Measurements from ENCODE around the gene GCH1. TPM values are rescaled to one million over a fixed set of nuclear protein-coding genes. Genes with fewer than 3 reads are reported as not detected.
"Not testable (repeated sequence)": the region's sequence is repeated elsewhere in the genome, so short reads cannot be mapped to it uniquely, and the experiment has no call there.

GCH1 gene
- polyA plus RNA-seq, 1 donor from 2014 or later = 4.9 TPM

DNA sequence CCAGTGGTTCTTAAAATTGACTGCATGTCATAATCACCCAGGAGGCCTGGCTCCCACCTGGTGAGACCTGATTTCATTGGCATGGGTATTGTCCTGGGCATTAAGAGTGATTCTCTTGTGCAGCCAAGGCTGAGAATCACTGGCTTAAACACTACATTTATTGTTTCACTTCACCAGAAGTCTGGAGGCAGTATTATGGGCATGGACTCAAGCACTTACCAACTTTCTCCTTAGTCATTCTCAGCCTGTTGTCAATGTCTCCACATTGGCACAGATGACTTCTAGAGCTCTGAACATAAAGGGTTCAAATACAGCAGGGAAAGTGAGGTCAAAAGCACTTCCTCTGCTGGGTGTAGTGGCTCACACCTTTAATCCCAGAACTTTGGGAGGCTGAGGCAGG is 25.6 kb upstream of the GCH1 start:
- H3K9me2 ChIP-seq (ENCODE audit: insufficient read depth, low read length) = no peaks in the 10 kb centered on the region
- no peaks in the 10 kb centered on the region for H3K27me3 ChIP-seq (ENCODE audit: insufficient read depth, low read depth, low read length)
- H3K4me2 ChIP-seq (ENCODE audit: low read length) = no peak overlapping the region
- no peaks in the 10 kb centered on the region for H3K9me3 ChIP-seq (ENCODE audit: low read length)
- no peak overlapping the region for H3K9ac ChIP-seq (ENCODE audit: low read length)
- H3K36me3 ChIP-seq (ENCODE audit: insufficient read depth, low read length) = no peaks in the 10 kb centered on the region
- no peak overlapping the region for H2AFZ ChIP-seq (ENCODE audit: low read depth, low read length)
- no peak overlapping the region for H3K4me3 ChIP-seq (ENCODE audit: low read length)
- no peak overlapping the region for H3K27ac ChIP-seq (ENCODE audit: low read length)
- no peaks in the 10 kb centered on the region for H3F3A ChIP-seq (ENCODE audit: insufficient read depth, low read length, poor library complexity, severe bottlenecking)
- H3K79me2 ChIP-seq (replicated peaks; ENCODE audit: insufficient read depth, low read length) = no peaks in the 10 kb centered on the region
- TF ChIP-seq, protein P1, sequence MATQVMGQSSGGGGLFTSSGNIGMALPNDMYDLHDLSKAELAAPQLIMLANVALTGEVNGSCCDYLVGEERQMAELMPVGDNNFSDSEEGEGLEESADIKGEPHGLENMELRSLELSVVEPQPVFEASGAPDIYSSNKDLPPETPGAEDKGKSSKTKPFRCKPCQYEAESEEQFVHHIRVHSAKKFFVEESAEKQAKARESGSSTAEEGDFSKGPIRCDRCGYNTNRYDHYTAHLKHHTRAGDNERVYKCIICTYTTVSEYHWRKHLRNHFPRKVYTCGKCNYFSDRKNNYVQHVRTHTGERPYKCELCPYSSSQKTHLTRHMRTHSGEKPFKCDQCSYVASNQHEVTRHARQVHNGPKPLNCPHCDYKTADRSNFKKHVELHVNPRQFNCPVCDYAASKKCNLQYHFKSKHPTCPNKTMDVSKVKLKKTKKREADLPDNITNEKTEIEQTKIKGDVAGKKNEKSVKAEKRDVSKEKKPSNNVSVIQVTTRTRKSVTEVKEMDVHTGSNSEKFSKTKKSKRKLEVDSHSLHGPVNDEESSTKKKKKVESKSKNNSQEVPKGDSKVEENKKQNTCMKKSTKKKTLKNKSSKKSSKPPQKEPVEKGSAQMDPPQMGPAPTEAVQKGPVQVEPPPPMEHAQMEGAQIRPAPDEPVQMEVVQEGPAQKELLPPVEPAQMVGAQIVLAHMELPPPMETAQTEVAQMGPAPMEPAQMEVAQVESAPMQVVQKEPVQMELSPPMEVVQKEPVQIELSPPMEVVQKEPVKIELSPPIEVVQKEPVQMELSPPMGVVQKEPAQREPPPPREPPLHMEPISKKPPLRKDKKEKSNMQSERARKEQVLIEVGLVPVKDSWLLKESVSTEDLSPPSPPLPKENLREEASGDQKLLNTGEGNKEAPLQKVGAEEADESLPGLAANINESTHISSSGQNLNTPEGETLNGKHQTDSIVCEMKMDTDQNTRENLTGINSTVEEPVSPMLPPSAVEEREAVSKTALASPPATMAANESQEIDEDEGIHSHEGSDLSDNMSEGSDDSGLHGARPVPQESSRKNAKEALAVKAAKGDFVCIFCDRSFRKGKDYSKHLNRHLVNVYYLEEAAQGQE (IDR thresholded peaks at IDR 0.05; ENCODE audit: borderline replicate concordance) = no peak
- TF ChIP-seq RAD21 (conservative IDR thresholded peaks at IDR 0.05) (no peak), TAF1 (IDR thresholded peaks at IDR 0.05; ENCODE audit: low read depth) (no peak), MXI1 (conservative IDR thresholded peaks at IDR 0.05; ENCODE audit: poor library complexity, severe bottlenecking) (no peak), POLR2AphosphoS5 (IDR thresholded peaks at IDR 0.05) (no peak), EZH2 (IDR thresholded peaks at IDR 0.05; ENCODE audit: borderline replicate concordance, insufficient read depth, low read length, poor library complexity, severe bottlenecking) (no peak), SMC3 (conservative IDR thresholded peaks at IDR 0.05; ENCODE audit: poor library complexity) (no peak), EP300 (conservative IDR thresholded peaks at IDR 0.05; ENCODE audit: poor library complexity, severe bottlenecking) (no peak)
- TF ChIP-seq, protein P2, sequence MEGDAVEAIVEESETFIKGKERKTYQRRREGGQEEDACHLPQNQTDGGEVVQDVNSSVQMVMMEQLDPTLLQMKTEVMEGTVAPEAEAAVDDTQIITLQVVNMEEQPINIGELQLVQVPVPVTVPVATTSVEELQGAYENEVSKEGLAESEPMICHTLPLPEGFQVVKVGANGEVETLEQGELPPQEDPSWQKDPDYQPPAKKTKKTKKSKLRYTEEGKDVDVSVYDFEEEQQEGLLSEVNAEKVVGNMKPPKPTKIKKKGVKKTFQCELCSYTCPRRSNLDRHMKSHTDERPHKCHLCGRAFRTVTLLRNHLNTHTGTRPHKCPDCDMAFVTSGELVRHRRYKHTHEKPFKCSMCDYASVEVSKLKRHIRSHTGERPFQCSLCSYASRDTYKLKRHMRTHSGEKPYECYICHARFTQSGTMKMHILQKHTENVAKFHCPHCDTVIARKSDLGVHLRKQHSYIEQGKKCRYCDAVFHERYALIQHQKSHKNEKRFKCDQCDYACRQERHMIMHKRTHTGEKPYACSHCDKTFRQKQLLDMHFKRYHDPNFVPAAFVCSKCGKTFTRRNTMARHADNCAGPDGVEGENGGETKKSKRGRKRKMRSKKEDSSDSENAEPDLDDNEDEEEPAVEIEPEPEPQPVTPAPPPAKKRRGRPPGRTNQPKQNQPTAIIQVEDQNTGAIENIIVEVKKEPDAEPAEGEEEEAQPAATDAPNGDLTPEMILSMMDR (IDR thresholded peaks at IDR 0.05; ENCODE audit: poor library complexity, severe bottlenecking) = no peak
- H4K20me1 ChIP-seq (ENCODE audit: insufficient read depth) = no peaks in the 10 kb centered on the region

DNA sequence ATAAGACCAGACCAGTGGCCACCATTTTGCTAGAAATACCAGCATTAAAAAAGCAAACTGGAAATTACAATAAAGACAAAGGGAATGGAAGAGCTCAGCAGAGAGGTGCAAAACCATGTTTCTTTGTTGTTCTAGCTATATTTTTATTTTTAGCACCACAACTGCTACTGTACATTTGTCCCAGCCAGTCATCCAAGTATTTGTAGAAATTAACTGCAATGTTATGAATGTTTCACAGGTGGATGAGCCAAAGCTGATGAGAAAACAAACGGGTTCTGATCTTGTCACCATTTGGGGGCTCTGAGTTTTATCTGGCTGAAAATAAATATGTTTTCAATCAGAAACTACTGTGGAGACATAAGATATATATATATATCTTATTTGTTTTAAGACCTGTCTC is 24.9 kb upstream of the GCH1 start:
- Histone ChIP-seq H3K9me2 (ENCODE audit: insufficient read depth, low read length) (no peaks in the 10 kb centered on the region), H3K27me3 (ENCODE audit: insufficient read depth, low read depth, low read length) (no peaks in the 10 kb centered on the region), H3K79me2 (replicated peaks; ENCODE audit: insufficient read depth, low read length) (no peaks in the 10 kb centered on the region), H3K4me3 (ENCODE audit: low read length) (no peak overlapping the region), H3K36me3 (ENCODE audit: insufficient read depth, low read length) (no peaks in the 10 kb centered on the region), H4K20me1 (ENCODE audit: insufficient read depth) (no peaks in the 10 kb centered on the region), H3K9ac (ENCODE audit: low read length) (no peak overlapping the region), H3K27ac (ENCODE audit: low read length) (no peak overlapping the region), H3K9me3 (ENCODE audit: low read length) (no peaks in the 10 kb centered on the region), H3K4me2 (ENCODE audit: low read length) (no peak overlapping the region), H2AFZ (ENCODE audit: low read depth, low read length) (no peak overlapping the region), H3F3A (ENCODE audit: insufficient read depth, low read length, poor library complexity, severe bottlenecking) (no peaks in the 10 kb centered on the region)
- no peak for TF ChIP-seq RAD21 (conservative IDR thresholded peaks at IDR 0.05)
- no peak for TF ChIP-seq POLR2AphosphoS5 (IDR thresholded peaks at IDR 0.05)
- TF ChIP-seq MXI1 (conservative IDR thresholded peaks at IDR 0.05; ENCODE audit: poor library complexity, severe bottlenecking) = no peak
- TF ChIP-seq, protein P2 (IDR thresholded peaks at IDR 0.05; ENCODE audit: poor library complexity, severe bottlenecking) = no peak
- TF ChIP-seq, protein P1 (IDR thresholded peaks at IDR 0.05; ENCODE audit: borderline replicate concordance) = no peak
- TF ChIP-seq TAF1 (IDR thresholded peaks at IDR 0.05; ENCODE audit: low read depth) = no peak
- TF ChIP-seq SMC3 (conservative IDR thresholded peaks at IDR 0.05; ENCODE audit: poor library complexity) = no peak
- no peak for TF ChIP-seq EP300 (conservative IDR thresholded peaks at IDR 0.05; ENCODE audit: poor library complexity, severe bottlenecking)
- TF ChIP-seq EZH2 (IDR thresholded peaks at IDR 0.05; ENCODE audit: borderline replicate concordance, insufficient read depth, low read length, poor library complexity, severe bottlenecking) = no peak

DNA sequence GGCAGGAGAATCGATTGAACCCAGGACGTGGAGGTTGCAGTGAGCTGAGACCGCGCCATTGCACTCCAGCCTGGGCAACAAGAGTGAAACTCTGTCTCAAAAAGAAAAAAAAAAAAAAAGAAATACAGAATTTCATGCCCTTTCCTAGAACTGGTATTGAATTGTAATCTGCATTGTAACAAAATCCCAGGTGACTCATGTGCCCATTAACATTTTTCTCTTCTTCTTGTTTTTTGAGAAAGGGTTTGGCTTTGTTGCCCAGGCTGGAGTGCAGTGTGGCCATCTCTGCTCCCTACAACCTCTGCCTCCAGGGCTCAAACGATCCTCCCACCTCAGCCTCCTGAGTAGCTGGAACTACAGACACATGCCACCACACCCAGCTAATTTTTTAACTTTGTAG is 23.9 kb upstream of the GCH1 start:
- not testable (repeated sequence) for H3K9me2 ChIP-seq (ENCODE audit: insufficient read depth, low read length); H3K4me3 ChIP-seq (ENCODE audit: low read length); H3K9me3 ChIP-seq (ENCODE audit: low read length); H3K9ac ChIP-seq (ENCODE audit: low read length); H3K4me2 ChIP-seq (ENCODE audit: low read length); H3F3A ChIP-seq (ENCODE audit: insufficient read depth, low read length, poor library complexity, severe bottlenecking); H4K20me1 ChIP-seq (ENCODE audit: insufficient read depth); H3K79me2 ChIP-seq (replicated peaks; ENCODE audit: insufficient read depth, low read length); H2AFZ ChIP-seq (ENCODE audit: low read depth, low read length); H3K27ac ChIP-seq (ENCODE audit: low read length); H3K36me3 ChIP-seq (ENCODE audit: insufficient read depth, low read length); H3K27me3 ChIP-seq (ENCODE audit: insufficient read depth, low read depth, low read length)

All from neural cell (in vitro differentiated cells).